Neural progenitor cell (in vitro differentiated cells): ENCODE results near the gene VSTM2A. TPM values are rescaled to one million over a fixed set of nuclear protein-coding genes. Genes with fewer than 3 reads are reported as not detected.
"Not testable (repeated sequence)": the region's sequence is repeated elsewhere in the genome, so short reads cannot be mapped to it uniquely, and the experiment has no call there.

Experiments
- DNase-seq: peaks from one replicate; pipeline ENCODE4 v3.0.0-alpha.2; 2016; ENCODE audit warnings: low spot score
- H2AFZ ChIP-seq: fragments of 200-600 bp; sonication (generic); replicated peaks from 2 replicates; pipeline ENCODE4 v1.6.1; 2016; ENCODE audit warnings: antibody characterized with exemption
- H3F3A ChIP-seq: fragments of 200-600 bp; sonication (generic); 2 replicates; pipeline ENCODE4 v1.6.1; 2016; ENCODE audit warnings: antibody characterized with exemption, low read depth
- H3K27ac ChIP-seq: fragments of 200-600 bp; sonication (generic); 2 replicates; pipeline ENCODE4 v1.5.1; 2016; ENCODE audit warnings: mild to moderate bottlenecking
- H3K27me3 ChIP-seq: fragments of 200-600 bp; sonication (generic); 2 replicates; pipeline ENCODE4 v1.6.1; 2016; ENCODE audit warnings: mild to moderate bottlenecking, moderate library complexity
- H3K36me3 ChIP-seq: fragments of 200-600 bp; sonication (generic); 2 replicates; pipeline ENCODE4 v1.5.1; 2016
- H3K4me1 ChIP-seq: fragments of 200-600 bp; sonication (generic); 2 replicates; pipeline ENCODE4 v1.6.1; 2016; ENCODE audit warnings: mixed run types
- H3K4me2 ChIP-seq: fragments of 200-600 bp; sonication (generic); 2 replicates; pipeline ENCODE4 v1.6.1; 2016
- H3K4me3 ChIP-seq: fragments of 200-600 bp; sonication (generic); 2 replicates; pipeline ENCODE4 v1.5.1; 2016
- H3K79me2 ChIP-seq: fragments of 200-600 bp; sonication (generic); 2 replicates; pipeline ENCODE4 v1.6.1; 2016; ENCODE audit warnings: low read depth
- H3K9ac ChIP-seq: fragments of 200-600 bp; sonication (generic); 2 replicates; pipeline ENCODE4 v1.6.1; 2016
- H3K9me3 ChIP-seq: fragments of 200-600 bp; sonication (generic); 2 replicates; pipeline ENCODE4 v1.5.1; 2016; ENCODE audit warnings: low read depth
- H4K20me1 ChIP-seq: fragments of 200-600 bp; sonication (generic); 2 replicates; pipeline ENCODE4 v1.6.1; 2016; ENCODE audit warnings: low read depth
- H3K27ac Mint-ChIP-seq: 3 replicates; pipeline ENCODE4 v1.8.0; 2021; ENCODE audit warnings: mixed read lengths
- H3K27me3 Mint-ChIP-seq: 2 replicates; pipeline ENCODE4 v1.8.0; 2022; ENCODE audit warnings: low read depth, mild to moderate bottlenecking, inconsistent platforms, moderate library complexity, mixed read lengths; ENCODE audit not compliant: insufficient read depth
- H3K36me3 Mint-ChIP-seq: 3 replicates; pipeline ENCODE4 v1.8.0; 2021; ENCODE audit warnings: mixed read lengths
- H3K4me1 Mint-ChIP-seq: 3 replicates; pipeline ENCODE4 v1.8.0; 2021; ENCODE audit warnings: mixed read lengths
- H3K4me3 Mint-ChIP-seq: 3 replicates; pipeline ENCODE4 v1.8.0; 2021; ENCODE audit warnings: mild to moderate bottlenecking, moderate library complexity, mixed read lengths
- H3K9me3 Mint-ChIP-seq: 3 replicates; pipeline ENCODE4 v1.8.0; 2020; ENCODE audit warnings: mixed read lengths
- EZH2 ChIP-seq: fragments of 200-600 bp; sonication (generic); IDR thresholded peaks from 2 replicates; pipeline ENCODE4 v1.6.1; 2017; ENCODE audit warnings: antibody characterized with exemption, mild to moderate bottlenecking, moderate library complexity
- EZH2phosphoT487 ChIP-seq: fragments of 200-600 bp; sonication (generic); IDR thresholded peaks from 2 replicates; pipeline ENCODE4 v1.6.1; 2017; ENCODE audit warnings: antibody characterized with exemption
- total RNA-seq: library from RNA; depleted of rRNA; stranded (reverse); fragments of >200 nt; gene quantifications from 2 replicates; pipeline ENCODE4 v1.2.3, GENCODE V29; 2015; ENCODE audit warnings: low replicate concordance
- TF ChIP-seq, protein P1 (sequence below): fragments of 200-600 bp; sonication (generic); IDR thresholded peaks from 2 replicates; pipeline ENCODE4 v1.5.1; 2017; ENCODE audit warnings: antibody characterized with exemption, mild to moderate bottlenecking

Gene VSTM2A, protein sequence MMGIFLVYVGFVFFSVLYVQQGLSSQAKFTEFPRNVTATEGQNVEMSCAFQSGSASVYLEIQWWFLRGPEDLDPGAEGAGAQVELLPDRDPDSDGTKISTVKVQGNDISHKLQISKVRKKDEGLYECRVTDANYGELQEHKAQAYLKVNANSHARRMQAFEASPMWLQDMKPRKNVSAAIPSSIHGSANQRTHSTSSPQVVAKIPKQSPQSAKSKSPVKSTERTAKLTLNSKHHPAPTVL
- 0.12 TPM in 1 of 2 replicates, not detected in the other for total RNA-seq

DNA sequence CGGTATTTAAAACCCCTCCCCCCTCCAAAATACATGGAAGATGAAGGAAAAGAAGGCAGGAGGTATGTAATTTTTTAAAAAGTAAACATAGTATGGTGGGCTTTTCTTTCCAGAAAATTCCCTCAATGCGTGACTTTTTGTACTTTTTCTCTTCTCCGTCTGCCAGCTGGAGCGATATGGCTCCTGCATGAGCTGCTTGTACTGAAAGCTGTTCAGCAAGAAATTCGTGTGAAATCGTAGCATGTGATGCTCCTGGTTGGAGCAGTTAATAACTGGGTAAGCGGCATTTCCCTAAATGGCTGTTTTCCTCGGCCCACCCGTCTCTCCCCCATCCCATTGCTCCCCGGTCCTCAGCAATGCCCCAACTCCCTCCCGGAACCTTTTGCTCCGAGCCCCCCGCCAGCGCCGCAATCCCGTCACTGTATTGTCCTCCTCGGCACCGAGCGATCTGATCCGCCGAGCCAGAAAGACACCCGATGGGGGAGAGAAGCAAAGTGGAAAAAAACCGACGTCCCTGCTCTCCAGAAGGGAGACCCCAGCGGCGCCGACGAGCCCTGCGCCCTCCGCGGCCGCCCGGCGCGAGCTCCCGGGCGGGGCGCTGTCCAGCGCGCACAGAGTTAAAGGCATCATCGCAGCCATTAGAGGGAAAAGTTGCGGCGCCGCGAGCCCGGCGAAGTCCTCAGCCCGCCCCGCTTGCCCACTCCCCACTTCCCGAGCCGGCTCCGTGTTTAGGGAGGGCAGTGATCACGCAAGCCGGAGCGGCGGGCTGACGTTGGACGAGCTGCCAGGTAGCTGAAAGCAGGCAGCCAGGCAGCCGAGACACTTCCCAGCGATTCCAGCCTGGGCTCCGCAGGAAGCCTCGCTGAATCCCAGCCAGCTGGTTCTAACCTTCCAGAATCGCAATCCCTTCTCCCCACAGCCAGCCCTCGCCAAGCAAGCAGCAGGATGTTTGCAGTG, at the start of gene VSTM2A:
Gene VSTM2A, plus strand, starts transcription at position 707 of the 957 bp plus-strand sequence. CDS start 356 bp downstream, outside the sequence.
- Histone ChIP-seq H3K4me1 (peaks cover 15% of the 10 kb centered on the region), H4K20me1 (peaks cover 22% of the 10 kb centered on the region), H3F3A (peaks cover 23% of the 10 kb centered on the region), H2AFZ (peak within 1 kb of the TSS; percentile 59), H3K4me2 (peak within 1 kb of the TSS; percentile 84), H3K9ac (no peak within 1 kb of the TSS), H3K36me3 (no peaks in the 10 kb centered on the region), H3K9me3 (no peaks in the 10 kb centered on the region), H3K27ac (no peak within 1 kb of the TSS), H3K79me2 (no peaks in the 10 kb centered on the region), H3K4me3 (peak within 1 kb of the TSS; percentile 49), H3K27me3 (peaks cover 79% of the 10 kb centered on the region)
- TF ChIP-seq, protein P1, sequence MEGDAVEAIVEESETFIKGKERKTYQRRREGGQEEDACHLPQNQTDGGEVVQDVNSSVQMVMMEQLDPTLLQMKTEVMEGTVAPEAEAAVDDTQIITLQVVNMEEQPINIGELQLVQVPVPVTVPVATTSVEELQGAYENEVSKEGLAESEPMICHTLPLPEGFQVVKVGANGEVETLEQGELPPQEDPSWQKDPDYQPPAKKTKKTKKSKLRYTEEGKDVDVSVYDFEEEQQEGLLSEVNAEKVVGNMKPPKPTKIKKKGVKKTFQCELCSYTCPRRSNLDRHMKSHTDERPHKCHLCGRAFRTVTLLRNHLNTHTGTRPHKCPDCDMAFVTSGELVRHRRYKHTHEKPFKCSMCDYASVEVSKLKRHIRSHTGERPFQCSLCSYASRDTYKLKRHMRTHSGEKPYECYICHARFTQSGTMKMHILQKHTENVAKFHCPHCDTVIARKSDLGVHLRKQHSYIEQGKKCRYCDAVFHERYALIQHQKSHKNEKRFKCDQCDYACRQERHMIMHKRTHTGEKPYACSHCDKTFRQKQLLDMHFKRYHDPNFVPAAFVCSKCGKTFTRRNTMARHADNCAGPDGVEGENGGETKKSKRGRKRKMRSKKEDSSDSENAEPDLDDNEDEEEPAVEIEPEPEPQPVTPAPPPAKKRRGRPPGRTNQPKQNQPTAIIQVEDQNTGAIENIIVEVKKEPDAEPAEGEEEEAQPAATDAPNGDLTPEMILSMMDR = peak; percentile 37
- TF ChIP-seq EZH2 (no peak), EZH2phosphoT487 (peak; percentile 49)
- no peaks in the 10 kb centered on the region for H3K9me3 Mint-ChIP-seq
- H3K4me3 Mint-ChIP-seq = peak within 1 kb of the TSS; percentile 89
- H3K27ac Mint-ChIP-seq = no peak within 1 kb of the TSS
- peak; percentile 88 for DNase-seq
- H3K36me3 Mint-ChIP-seq = no peaks in the 10 kb centered on the region
- H3K4me1 Mint-ChIP-seq = peaks cover 24% of the 10 kb centered on the region
- peaks cover 40% of the 10 kb centered on the region for H3K27me3 Mint-ChIP-seq

DNA sequence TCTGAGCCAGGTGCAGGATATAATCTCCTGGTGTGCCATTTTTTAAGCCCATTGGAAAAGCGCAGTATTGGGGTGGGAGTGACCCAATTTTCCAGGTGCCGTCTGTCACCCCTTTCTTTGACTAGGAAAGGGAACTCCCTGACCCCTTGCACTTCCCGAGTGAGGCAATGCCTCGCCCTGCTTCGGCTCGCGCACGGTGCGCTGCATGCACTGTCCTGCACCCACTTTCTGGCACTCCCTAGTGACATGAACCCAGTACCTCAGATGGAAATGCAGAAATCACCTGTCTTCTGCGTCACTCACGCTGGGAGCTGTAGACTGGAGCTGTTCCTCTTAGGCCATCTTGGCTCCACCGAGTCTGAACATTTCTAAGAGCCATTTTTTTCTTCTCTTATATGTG, 37.6 kb upstream of the VSTM2A start:
- H4K20me1 ChIP-seq, H3K27ac ChIP-seq, H3K4me1 ChIP-seq, H3K36me3 ChIP-seq, H3K4me1 Mint-ChIP-seq, H3K9me3 ChIP-seq, H3F3A ChIP-seq, H3K36me3 Mint-ChIP-seq, H3K4me3 ChIP-seq, H3K27me3 ChIP-seq, H3K27me3 Mint-ChIP-seq, H2AFZ ChIP-seq, H3K9me3 Mint-ChIP-seq, H3K9ac ChIP-seq, DNase-seq, H3K4me3 Mint-ChIP-seq, H3K79me2 ChIP-seq, H3K4me2 ChIP-seq, H3K27ac Mint-ChIP-seq: not testable (repeated sequence)

DNA sequence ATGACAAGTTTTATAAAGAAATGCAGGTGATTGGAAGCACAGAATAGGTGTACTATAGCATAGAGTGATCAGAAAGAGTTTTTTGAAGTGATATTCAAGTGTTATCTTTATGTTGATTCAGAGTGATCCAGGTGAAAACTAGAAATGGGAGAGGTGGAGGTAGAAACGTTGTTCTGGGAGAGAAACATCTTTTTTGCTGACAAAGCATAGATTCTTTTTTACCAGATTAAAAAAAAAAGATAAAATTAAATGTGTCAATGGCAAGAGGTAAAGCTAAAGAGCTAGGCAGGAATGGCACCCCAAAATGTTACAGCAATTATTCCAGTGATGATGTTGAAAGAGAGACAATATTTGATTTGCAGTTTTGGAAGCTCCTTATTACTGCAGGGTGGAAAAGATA, 12.6 kb upstream of the VSTM2A start:
- Histone ChIP-seq H4K20me1 (no peaks in the 10 kb centered on the region), H3K27me3 (no peaks in the 10 kb centered on the region), H3K4me2 (no peak overlapping the region), H3K9ac (no peak overlapping the region), H3F3A (no peaks in the 10 kb centered on the region), H3K4me1 (no peaks in the 10 kb centered on the region), H3K36me3 (no peaks in the 10 kb centered on the region), H2AFZ (no peak overlapping the region), H3K79me2 (no peaks in the 10 kb centered on the region), H3K9me3 (no peaks in the 10 kb centered on the region), H3K4me3 (no peak overlapping the region), H3K27ac (no peak overlapping the region)
- Mint-ChIP-seq H3K36me3 (no peaks in the 10 kb centered on the region), H3K27me3 (no peaks in the 10 kb centered on the region), H3K9me3 (no peaks in the 10 kb centered on the region), H3K27ac (no peak overlapping the region), H3K4me3 (no peak overlapping the region), H3K4me1 (no peaks in the 10 kb centered on the region)
- TF ChIP-seq, protein P1 = no peak
- TF ChIP-seq EZH2phosphoT487 (no peak), EZH2 (no peak)
- DNase-seq = no peak
